Stimulated activated CD8-positive, alpha-beta memory T cell treated with anti-CD3 and anti-CD28 coated beads, Interleukin-7, amount 100 ng/mL, for 24 hours (primary cell): ENCODE data around the gene RAD51D.
"Not testable (repeated sequence)": the region's sequence is repeated elsewhere in the genome, so short reads cannot be mapped to it uniquely, and the experiment has no call there.

Experiments
- DNase-seq: peaks from one replicate; pipeline ENCODE4 v3.0.0-alpha.2; 2020; ENCODE audit warnings: low read depth

Gene RAD51D

GRCh38 chr17:35141681-35142466, 22.2 kb upstream of the RAD51D start, which contains the start of gene NLE1:
NLE1 (minus strand) TSS chr17:35142303; CDS start chr17:35142275, 28 bp downstream.
- DNase-seq, result peak; percentile 77

GRCh38 chr17:35138218-35138617, 18.6 kb upstream of the RAD51D start:
- DNase-seq, result no peak

DNA sequence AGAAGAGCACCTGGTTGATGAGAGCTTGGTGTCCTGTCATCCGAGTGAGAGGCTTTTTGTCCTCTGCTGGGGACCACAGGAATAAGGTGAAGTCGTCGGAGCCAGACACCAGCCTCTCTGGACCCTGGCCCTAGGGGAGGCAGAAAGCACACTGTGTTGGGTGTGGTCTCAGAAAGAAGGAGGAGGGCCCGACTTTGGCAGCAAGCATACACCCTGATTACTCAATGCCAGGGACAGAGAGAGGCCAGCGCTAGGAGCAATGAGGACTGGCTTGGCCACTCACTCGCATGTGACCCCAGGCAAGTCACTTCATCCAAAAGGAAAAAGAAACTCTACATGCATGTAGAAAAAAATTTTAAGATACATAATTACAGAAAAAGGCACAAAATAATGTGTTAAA, 15.7 kb upstream of the RAD51D start:
- no peak for DNase-seq

- DNase-seq, result no peak
These were observed 13.3 kb upstream of the RAD51D start for GRCh38 chr17:35132816-35133550.

DNA sequence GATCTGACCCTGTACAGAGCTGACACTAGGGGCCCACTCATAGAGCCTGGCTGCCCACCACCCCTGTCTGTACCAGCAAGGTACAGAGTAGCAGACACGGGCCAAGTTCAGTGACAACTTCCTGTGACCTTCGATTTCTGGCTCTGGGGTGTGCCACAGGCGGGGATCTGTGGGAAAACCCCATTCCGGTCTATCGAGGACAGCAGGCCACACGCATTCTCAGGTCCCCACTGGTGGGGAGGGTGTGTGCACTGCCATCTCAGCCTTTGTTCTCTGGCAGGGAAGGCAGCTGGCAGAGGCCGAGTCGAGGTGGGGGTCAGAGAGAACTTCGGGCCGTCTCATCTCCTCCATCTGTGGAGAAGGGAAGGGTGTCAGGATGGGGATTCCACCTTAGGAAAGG, 12.4 kb upstream of the RAD51D start:
- DNase-seq, result no peak

GRCh38 chr17:35130392-35130791, 10.7 kb upstream of the RAD51D start:
- DNase-seq, result no peak

DNA sequence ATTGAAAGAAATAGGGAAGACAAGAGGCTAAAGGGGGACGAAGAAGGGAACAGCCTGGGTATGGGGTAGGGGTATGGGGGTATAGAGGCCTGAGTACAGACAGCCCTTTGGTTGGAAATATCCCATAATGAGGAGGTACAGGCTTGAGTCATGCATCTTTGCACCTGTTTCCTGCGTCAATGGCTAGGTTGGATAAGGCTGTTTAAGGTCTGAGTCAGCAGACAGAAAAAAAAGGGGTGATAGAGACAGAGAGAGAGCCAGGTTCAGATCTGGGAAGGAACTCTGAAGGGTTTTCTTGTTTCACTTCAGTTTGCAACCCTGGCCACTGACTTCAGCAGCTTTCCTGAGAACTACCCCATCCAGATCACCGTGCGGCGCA, 10.3 kb upstream of the RAD51D start:
- DNase-seq, result no peak

DNA sequence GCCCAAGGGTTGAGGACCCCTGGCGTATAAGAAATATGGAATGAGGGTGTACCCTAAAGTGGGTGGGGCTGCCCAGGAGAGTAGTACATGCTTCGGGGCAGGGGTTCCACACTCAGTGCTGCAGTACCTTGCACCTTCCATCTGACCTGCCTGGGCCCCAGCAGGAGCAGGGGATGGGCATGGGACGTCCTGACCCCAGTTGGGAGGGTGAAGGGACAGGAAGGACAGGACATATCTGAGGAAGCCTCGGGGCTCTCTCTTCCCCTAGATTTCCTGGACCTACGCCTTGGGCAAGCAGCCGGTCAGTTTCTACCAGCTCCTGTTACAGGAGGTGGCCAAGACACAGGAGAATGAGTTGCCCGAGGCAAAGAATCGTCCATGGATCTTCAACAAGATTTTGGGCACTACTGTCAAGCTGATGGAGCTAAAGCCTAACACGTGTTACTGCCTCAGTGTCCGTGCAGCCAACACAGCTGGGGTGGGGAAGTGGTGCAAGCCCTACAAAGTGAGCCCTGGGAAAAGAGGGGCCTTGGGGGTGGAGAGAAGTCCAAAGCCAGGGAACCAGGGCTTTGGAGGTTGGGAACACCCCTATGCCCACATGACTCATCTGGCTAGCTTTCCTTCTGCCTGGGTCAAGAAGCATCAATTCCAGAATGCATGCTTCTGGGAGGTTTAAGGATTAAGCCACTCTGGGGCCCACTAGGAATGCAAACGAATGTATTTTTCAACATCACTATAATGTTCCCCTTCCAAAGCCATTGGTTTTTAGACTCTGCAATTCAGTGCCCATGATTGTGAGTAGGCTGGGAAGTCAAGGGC, 9.7 kb upstream of the RAD51D start:
- no peak for DNase-seq

- DNase-seq, result no peak
These were observed 8.3 kb upstream of the RAD51D start for GRCh38 chr17:35127751-35128514.

DNA sequence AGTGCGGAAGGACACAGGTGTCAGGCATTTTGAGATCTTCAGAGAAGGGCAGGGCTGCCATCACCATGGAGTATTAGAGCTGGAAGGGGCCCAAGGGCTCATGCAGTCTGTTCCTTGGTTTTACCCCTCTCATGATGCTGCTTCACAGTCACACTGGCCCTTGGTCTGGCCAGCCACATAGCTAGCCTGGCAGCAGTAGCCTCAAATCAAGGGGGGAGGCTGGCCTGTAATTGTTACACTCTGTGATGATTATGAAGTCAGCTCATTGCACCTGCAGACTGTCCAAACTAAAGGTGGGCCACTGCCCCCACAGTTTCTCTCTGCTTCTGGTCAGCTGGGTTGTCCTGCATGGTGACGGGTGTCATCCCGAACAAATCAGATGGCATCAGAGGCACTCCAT, 1.7 kb upstream of the RAD51D start, which contains the start of gene FNDC8:
TSS of gene FNDC8 (plus strand) at position 301 of the 400 bp plus-strand sequence. CDS start at position 380, 79 bp downstream.
- no peak for DNase-seq

- DNase-seq, result no peak
These were observed 1.7 kb downstream of the RAD51D start for GRCh38 chr17:35117984-35118383.

- no peak for DNase-seq
These were observed 2.8 kb downstream of the RAD51D start for GRCh38 chr17:35116845-35117244.

- not testable (repeated sequence) for DNase-seq
These were observed 8.9 kb downstream of the RAD51D start for GRCh38 chr17:35110791-35111190.

DNA sequence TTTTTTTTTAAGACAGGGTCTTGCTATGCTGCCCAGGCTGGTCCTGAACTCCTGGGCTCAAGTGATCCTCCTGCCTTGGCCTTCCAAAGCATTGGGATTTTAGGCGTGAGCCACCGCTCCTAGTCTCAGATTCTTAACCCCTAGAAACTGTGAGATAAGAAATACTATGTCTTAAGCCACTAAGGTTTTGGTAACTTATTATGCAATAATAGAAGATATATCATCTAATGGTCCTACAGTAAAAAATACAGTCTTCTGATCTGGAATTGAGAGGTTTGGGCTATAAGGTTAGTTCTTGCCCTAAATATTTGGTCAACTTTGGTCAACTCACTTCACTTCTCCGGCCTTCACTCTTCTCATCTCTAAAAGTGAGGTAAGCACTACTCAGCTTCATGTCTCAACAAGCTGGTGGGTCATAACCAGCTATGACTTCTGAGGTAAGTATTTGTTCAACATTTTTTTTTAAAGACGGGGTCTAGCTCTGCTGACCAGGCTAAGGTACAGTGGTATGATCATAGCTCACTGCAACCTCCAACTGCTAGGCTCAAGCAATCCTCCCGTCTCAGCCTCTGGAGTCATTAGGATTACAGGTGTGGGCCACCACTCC, 14.7 kb downstream of the RAD51D start:
- DNase-seq, result no peak

- DNase-seq, result no peak
These were observed 16.4 kb downstream of the RAD51D start for GRCh38 chr17:35103271-35103670.

GRCh38 chr17:35101725-35102124, 17.9 kb downstream of the RAD51D start:
- DNase-seq, result no peak

DNA sequence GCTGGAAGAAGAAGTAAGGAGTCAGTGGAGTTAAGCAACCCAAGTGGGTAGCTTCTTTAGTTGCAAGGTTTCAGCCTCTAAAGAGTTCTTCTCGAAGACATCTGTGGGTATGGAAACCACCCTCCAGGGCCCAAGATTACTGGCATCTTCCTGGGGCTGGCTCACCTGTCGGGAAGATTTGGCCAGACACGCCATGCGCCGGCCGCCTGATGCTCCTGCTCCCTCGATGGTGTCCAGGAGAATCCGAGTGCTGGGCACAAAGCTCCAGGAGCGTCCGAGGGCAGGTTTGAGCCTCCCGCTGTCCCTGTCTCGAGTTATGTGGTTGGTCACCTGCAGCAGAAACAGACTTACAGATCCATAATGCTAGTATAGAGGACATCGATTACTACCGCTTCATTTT, 18.6 kb downstream of the RAD51D start:
- DNase-seq, result no peak

GRCh38 chr17:35099908-35100307, 19.8 kb downstream of the RAD51D start:
- DNase-seq, result no peak

DNA sequence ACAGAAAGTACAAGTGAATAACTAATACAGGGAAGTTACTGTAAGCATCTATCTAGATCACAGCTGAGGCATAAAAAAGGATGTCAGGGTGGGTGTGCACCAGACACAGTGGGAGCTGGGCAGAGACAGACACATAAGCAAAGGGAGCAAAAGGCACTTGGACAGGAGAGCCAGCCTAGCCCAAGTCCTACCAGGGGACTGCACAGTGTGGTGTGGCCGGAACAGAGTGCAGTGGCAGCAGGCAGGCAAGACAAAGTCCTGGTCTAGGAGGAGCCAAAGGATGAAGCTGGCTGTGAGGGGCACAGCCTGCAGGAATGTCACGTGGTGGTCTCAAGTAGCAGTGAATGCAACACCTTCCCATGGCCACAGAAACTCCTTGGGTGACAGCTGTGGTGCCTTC, 21.9 kb downstream of the RAD51D start:
- no peak for DNase-seq

- DNase-seq, result no peak
These were observed 23.9 kb downstream of the RAD51D start for GRCh38 chr17:35095741-35096140.

- no peak for DNase-seq
These were observed 24.8 kb downstream of the RAD51D start for GRCh38 chr17:35094902-35095301.
